ENCODE results near the gene C3AR1. TPM values are rescaled to one million over a fixed set of nuclear protein-coding genes. Genes with fewer than 3 reads are reported as not detected.
"Not testable (repeated sequence)": the region's sequence is repeated elsewhere in the genome, so short reads cannot be mapped to it uniquely, and the experiment has no call there.

C3AR1 gene
- polyA plus RNA-seq (ENCODE audit: insufficient read length), result 3.6 TPM
- long read RNA-seq, donor 1, partial matches to known transcripts, result 0 of 1 reads
- long read RNA-seq, donor 1, other reads (novel, unspliced or antisense), result 0 of 1 reads
- long read RNA-seq, donor 2, partial matches to known transcripts, result 0 of 4 reads
- long read RNA-seq, donor 2, other reads (novel, unspliced or antisense), result 0 of 4 reads
- long read RNA-seq, donor 3, result 0 reads
- long read RNA-seq, donor 4, result 0 reads
- long read RNA-seq, donor 5, transcript C3AR1-201 (2 exons, 2,088 nt), result major isoform, 5 of 5 reads
- long read RNA-seq, donor 5, partial matches to known transcripts, result 0 of 5 reads
- long read RNA-seq, donor 5, other reads (novel, unspliced or antisense), result 0 of 5 reads
- long read RNA-seq, donor 6, result 0 reads
- long read RNA-seq, donor 7, partial matches to known transcripts, result 0 of 1 reads
- long read RNA-seq, donor 7, other reads (novel, unspliced or antisense), result 0 of 1 reads
- long read RNA-seq, donor 8, result 0 reads

DNA sequence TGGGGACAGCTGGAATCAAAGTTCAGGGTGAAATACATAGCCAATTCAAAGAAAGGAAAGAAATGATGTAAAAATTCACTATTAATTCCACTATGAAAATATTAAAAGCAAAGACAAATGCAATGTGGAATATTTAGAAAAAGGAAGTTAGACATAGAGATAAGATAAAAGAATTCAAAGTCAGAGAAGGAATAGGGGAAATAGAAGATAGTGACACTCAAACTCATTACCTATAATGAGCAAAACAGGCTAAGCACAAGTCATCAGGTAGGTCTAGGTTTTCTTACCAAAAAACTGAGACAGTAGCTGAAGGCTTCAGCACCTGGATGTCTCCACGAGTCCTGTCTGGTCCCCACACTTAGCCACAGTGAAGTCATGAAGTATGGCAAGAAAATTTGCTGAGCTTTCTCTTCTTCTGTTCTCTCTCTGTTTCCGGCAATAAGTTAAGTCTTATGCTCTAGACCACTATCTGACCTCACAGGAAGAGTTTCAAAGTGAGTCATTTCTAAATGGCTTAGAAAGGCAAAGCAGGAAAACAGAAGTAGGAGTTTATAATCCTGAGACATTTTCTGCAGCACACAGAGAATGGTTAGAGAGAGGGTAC, at the start of gene C3AR1:
Gene C3AR1 (minus strand): TSS at position 369 of the 604 bp plus-strand sequence. CDS start 6,174 bp downstream, outside the sequence.
- no peak for DNase-seq

DNA sequence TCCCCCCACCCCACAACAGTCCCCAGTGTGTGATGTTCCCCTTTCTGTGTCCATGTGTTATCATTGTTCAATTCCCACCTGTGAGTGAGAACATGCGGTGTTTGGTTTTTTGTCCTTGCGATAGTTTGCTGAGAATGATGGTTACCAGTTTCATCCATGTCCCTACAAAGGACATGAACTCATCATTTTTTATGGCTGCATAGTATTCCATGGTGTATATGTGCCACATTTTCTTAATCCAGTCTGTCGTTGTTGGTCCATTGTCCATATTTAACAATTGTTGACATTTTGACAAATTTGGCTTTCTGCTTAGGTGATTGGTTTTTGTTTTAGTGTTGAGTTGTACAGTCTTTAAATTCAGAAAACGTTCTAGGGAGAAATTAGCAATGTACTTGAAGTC, 47.0 kb upstream of the C3AR1 start:
- DNase-seq, result not testable (repeated sequence)

DNA sequence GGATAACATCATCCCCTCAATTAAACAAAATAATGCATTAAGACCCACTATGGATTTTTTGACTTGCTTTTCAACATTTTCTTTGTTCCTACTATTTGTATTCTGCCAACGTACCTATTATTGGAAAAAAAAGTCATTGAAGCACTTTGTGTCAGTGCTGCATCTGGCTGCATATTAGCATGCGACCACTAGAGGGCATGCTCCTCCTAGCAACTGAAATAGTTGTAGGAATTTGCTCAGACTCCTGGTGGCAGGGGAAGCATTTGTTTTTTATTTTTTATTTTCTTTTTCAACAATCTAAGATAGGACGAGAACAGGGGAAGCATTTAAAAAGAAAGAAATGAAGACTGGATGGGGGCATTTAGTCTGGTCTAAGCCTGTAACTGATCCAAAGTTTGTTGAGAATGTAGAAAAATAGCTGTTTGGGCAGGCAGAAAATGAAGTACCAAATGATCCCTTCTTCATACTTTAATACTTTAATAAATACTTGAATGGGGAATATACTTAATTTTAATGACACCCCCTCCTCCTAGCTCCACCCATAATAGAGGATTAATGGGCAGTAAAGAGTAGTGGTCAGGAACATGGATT, 42.7 kb upstream of the C3AR1 start:
- DNase-seq, result peak; percentile 71

DNA sequence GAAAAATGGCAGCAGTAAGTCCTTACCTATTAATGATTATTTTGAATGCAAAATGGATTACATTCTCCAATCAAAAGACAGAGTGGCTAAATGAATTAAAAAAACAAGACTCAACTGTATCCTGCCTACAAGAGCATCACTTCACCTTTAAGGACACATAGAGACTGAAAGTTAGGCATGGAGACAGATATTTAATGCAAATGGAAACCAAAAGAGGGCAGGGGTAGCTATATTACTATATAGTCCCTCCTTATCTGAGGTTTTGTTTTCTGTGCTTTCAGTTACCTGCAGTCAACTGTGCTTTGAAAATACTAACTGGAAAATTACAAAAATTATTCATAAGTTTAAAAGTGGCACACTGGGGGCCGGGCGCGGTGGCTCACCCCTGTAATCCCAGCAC, 33.1 kb upstream of the C3AR1 start:
- no peak for DNase-seq

DNA sequence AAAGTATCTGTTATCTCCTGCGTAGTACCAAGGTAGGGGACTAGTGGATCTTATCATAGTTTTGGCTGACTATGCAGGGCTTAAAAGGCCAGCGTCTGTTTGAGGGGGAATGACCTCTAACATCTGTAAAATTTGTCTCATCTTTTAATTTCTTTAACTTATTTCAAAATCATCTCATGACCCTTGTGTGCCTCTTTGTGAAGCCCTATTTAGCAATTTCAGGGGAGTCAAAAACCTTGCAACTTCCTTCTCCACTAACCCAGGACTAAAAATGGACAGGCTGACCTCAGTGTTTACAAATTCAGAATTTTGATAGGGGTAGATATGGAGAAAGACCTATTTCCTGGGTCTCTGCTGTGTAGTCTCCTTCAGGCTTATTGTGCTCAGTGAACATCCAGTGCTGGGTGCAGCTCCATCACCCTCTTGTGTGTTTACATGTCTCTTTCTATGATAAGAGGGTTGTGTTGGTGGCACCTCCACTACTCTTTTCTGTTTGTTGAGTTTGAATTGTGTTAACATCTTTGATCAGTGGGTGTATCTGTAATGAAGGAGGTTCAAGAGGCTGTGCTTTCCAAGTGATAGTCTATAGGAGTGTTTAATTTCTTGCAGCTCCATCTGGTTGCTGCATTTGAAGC, 30.2 kb upstream of the C3AR1 start:
- no peak for DNase-seq

DNA sequence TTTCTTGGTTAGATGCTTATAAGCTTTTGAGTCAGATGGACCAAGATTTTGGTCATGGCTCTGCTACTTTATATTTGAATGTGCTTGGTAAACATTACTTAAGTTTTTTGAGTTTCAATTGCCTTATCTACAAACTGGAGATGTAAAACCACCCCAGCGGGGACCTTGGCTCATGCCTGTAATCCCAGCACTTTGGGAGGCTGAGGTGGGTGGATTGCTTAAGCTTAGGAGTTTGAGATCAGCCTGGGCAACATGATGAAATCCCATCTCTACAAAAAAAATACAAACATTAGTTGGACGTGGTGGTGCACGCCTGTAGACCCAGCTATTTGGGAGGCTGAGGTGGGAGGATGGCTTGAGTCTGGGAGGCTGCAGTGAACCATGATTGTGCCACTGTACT, 27.1 kb upstream of the C3AR1 start:
- no peak for DNase-seq

DNA sequence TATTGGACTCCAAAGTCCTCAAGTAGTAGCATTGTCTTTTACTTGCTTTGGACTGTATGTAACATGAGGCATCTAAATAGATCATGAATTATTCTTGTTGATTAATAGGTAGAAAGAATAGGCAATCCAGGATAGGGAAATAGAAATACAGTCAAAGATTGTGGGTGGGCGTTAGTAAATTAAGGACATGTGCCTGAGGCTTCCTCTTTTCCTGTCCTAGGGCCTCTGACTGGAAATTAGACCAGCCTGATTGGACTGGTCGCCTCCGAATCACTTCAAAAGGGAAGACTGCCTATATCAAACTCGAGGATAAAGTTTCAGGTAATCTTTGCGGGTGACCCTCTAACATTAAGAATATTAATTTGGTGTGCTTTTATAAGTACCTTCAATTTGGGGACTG, 23.6 kb upstream of the C3AR1 start:
- DNase-seq, result no peak

DNA sequence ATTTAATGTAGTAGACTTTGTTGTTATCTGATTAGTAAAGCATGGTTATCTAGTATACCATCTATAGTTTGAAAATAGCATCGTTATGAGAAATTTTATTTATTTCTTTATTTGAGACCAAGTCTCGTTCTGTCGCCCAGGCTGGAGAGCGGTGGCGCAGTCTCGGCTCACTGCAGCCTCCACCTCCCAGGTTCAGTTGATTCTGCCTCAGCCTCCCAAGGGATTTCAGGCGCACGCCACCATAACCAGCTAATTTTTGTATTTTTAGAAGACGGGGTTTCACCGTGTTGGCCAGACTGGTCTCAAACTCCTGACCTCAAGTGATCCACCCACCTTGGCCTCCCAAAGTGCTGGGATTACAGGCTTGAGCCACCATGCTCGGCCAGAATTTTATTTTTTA, 23.1 kb upstream of the C3AR1 start:
- not testable (repeated sequence) for DNase-seq

DNA sequence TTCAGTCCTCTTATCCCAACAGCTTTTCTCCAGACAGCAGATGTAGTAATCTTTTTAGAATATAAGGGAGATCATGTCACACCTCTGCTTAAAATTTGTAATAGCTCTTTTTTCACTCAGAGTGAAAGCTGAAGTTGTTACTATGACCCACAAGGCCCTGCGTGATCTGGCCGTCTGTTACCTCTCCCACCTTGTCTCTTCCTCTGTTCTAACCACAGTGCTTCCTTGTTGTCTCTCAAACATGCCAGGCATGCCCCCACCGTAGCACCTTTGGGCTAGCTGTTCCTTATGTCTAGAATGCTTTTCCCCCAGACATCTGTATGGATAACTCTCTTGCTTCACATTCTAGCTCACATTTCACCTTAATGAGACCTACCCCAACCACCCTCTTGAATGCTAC, 22.4 kb upstream of the C3AR1 start:
- DNase-seq, result no peak

DNA sequence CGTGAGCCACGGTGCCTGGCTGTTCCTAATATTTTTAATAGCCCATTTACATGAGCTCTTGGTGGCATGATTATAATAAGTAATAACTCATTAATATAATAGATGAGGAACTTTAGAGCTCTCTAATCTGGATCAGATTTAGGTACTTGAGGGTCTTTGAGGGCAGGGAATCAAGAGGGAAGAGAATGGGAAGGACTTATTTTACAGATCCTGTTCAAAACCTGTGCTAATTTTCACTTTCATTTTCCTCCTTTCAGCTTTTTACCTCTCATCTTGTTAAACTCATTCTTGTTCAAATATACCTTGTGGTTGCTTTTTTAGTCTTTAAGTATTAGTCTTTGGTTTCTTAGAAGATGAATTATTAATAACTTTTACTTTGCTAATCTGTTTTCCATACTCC, 21.5 kb upstream of the C3AR1 start:
- no peak for DNase-seq

DNA sequence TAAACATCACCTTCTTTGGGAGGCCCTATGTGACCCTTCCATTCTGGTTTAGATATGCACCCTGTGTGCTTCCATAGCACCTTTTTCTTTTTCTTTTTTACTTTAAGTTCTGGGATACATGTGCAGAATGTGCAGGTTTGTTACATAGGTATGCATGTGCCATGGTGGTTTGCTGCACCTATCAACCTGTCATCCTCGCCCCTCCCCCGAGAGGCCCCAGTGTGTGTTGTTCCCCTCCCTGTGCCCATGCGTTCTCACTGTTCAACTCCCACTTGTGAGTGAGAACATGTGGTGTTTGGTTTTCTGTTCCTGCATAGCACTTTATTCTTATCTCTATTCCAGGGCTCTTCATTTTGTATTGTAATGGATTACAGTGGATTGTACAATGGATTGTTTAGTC, 18.2 kb upstream of the C3AR1 start:
- DNase-seq, result not testable (repeated sequence)

DNA sequence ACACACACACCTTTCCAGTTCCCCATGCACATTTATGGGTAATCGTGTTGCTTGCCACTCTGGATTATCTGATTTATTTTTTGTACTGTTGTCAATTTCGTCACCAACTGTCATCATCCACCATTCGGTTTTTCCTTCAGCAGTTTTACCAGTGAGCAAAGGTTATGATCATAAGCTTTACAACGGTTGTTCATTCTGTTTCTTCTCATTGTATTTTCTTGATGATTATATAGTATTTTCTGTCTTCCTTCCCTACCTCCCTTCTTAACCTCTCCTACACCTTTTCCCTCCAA, 16.6 kb upstream of the C3AR1 start:
- DNase-seq, result no peak

DNA sequence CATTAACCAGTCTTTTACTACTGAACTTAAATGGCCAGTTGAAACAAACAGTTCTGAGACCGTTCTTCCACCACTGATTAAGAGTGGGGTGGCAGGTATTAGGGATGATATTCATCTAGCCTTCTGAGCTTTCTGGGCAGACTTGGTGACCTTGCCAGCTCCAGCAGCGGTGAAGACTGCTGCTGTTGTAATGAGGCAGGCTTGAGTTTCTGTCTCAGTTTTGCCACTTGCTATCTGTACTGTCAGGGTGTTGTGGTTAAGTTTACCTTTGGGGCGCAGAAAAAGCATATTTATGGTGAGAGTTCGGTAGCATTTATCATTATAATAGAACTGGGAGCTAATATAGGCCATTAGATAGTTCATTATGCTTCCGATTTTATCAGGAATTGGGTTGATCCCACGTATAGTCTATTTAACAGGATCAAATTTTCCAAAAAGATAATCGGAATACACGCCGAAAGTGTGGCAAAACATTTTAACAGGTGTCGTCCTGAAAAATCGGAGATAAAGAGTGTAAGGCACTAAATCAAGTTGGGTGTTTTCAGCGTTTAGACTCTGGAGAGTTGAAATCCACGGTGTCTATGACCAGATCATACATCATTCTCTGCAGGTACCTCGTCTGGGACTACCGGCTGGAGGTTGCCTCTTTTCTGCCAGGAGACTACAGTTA, 15.2 kb upstream of the C3AR1 start:
- peak; percentile 19 for DNase-seq

DNA sequence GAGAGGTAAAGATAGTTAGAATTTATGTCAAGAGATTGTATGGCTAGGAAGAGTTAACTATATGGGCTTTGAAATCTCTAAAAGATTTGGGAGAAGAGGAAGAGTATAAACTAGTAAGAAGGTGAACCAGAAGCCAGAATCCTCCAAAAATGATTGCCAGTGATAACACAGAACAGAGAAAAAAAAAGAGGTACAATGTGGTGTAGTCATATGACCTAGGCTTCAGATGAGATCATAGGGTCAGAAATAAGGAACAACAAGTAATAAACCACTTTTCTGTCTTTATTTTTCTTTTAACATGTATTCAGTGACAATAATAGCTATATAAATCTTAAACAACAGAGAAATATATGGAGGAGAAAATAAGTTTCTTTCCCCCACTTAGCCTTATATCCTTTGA, 14.0 kb upstream of the C3AR1 start:
- DNase-seq, result no peak

DNA sequence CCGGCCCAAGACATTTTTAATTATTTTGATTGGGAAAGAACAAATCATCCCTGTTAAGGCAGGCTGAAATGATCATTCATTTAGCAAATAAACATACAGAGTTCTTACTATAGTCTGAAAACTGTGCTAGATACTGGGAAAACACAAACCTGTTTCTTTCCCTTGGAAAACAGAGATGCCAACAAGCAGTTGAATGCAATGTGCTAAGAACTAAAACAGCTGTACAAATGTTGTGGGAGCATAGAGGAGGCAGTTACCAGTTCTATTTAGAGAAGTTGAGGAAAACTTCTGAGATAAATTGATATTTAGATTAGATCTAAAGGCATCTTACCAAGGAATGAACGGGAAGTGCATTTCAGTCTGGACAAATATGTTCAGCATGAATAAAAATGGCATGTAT, 12.8 kb upstream of the C3AR1 start:
- DNase-seq, result no peak

DNA sequence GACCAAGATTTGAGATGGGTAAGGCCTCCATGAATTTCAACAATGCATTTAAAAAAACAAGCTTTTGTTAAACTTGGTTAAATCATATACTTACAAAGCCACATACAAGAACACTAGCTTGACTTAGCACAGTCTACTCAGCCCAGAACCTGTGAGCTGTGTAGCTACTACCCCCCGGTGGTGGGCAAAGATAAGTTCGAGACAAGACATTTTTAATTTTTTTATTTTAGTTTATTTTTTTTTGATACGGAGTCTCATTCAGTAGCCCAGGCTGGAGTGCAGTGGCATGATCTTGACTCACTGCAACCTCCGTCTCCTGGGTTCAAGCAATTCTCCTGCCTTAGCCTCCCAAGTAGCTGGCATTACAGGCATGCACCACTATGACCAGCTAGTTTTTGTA, 12.2 kb upstream of the C3AR1 start:
- DNase-seq, result peak; percentile 24

DNA sequence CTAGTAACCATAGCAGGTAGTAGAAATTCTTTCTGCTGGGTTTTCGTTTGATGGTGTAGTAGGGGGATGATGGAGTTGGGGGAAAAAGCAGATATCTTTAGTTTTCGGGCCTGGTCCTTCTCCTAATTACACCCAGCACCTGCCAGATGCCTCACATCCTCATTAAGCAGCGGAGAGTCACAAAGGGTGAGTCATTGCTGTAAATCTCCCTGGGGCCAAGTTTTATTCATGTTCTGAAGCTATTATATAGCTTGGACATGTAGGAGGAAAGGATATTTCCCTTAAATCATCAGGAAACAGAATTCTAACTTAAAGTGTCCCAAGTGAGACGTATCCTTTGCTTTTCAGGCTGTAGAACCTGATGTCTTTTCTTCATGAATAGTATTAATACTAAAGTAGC, 11.0 kb upstream of the C3AR1 start:
- DNase-seq, result peak; percentile 36

DNA sequence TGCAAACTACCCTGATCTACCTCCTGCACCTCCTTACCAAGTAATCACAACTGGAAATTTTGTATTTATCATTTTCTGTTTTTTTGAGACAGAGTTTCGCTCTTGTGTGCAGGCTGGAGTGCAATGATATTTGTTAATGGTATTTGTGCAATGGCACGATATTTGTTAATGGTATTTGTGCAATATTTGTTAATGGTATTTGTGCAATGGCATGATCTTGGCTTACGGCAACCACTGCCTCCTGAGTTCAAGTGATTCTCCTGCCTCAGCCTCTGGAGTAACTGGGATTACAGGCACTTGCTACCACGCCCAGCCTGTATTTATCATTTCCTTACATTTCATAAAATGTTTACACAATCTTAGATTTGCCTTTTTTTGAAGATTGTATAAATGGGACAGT, 10.2 kb upstream of the C3AR1 start:
- no peak for DNase-seq

DNA sequence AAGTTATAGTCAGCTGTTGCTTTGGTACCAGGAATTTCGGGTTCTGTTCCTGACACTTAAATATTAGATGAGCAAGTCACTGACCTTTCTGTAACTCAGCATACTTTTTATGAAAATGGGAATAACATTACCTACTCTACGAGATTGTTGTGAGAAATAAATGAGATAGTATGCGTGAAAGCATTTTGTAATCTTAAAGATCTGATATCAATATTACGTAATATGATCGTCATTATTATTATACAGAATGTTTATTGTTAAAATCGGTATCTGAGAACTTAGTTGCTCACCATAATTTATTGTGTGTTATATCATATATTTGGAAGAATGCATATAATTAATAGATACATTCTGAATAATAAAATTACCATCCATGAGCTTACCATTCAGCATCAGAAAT, 9.8 kb upstream of the C3AR1 start:
- no peak for DNase-seq

DNA sequence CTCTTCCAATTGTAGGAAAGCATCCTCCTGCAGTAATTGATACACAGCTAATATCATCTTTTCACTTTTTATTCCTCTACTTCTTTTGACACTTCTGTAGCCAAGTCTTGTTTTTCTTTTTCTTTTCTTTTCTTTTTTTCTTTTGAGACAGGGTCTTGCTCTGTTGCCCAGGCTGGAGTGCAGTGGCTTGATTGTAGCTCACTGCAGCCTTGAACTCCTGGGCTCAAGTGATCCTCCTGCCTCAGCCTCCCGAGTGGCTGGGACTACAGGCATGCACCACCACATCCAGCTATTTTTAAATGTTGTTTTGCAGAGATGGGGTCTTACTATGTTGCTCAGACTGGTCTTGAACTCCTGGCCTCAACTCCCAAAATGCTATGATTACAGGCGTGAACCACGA, 5.7 kb upstream of the C3AR1 start:
- not testable (repeated sequence) for DNase-seq

DNA sequence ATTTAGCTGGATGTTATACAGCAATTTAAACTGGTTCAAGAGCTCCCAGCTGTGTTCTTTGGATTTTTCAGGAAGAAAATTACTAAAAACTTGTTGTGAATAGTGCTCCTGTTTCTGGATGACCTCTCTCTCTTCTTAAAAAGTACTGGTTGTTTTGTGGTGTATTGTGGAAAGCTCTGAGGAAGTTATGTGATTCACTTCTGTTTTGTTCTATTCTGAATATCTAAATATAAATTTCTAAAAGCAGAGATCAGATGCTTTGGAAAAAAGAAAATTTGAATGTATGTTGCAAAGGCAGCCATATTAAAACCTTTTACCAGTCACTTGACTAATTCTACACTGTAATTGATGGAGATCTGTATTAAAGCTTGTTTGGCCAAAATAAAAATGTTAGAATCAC, 3.4 kb upstream of the C3AR1 start:
- DNase-seq, result no peak

DNA sequence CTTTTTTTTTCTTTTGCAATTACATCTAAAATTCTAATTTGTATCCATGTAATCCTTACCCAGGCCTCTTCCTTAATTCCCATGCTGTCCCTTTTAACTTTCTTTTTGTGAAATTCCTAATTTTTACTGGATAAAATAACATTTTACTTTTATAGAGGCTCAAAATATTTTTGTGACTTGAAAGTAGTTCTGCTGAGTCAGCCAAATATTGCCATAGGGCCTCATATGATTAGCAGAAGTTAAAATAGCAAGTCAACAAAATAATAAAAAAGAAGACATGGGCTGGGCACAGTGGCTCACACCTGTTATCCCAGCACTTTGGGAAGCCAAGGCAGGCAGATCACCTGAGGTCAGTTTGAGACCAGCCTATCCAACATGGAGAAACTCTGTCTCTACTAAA, 2.0 kb downstream of the C3AR1 start:
- DNase-seq, result no peak

DNA sequence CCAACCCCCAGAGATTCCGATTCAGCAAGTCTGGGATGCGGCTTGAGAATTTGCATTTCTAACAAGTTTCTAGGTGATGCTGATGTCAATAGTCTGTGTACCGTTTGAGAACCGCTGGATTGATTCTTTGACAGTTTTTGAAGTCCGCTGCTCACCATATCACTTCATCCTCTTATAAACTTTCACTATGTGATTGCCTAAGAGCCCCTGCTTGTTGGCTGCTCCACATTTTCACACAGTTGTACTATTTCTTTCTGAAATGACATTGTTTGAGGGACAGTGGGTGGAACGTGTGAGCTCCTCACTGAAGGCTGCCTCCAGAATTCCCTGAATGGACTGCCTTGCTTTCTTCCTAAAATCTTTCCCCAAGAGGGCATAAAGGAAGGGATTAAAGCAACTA, 7.7 kb downstream of the C3AR1 start:
- DNase-seq, result no peak
